AG10803 (cell line): ENCODE results near the gene SERINC3.
A peak's percentile ranks its signal among the peaks of the same experiment; 100 is the strongest.

Source experiments
- DNase-seq: peaks from one replicate; pipeline ENCODE4 v3.0.0; 2010; ENCODE audit warnings: low read depth
- H3K4me3 ChIP-seq: 2 replicates; pipeline ENCODE4 v1.5.1; 2011; ENCODE audit warnings: mild to moderate bottlenecking, low read length, control low read depth
- TF ChIP-seq, protein P1 (sequence below): conservative IDR thresholded peaks from 2 replicates; pipeline ENCODE4 v1.5.1; 2011; ENCODE audit warnings: mild to moderate bottlenecking, low read length, control low read depth, inconsistent platforms

The SERINC3 gene

DNA sequence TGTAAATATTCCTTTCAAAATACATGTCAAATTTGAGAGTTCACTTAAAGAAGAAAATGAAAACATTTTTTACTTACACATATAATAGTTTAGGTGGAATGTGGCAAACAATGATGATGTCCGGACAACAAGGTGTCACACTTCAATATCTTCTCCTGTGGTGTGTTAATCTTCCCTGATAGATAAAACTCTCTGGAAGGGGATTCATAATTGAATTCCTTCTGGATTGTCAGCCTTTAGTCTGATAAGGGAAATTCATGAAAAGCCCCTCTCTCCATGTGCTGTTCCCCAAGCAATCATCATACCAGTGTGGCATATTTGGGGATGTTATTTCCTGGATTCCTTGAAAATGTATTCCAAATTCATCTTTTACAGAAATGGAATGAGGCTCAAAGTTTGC lies 971 bp upstream of the SERINC3 start:
- H3K4me3 ChIP-seq: no peak overlapping the region
- TF ChIP-seq, protein P1, sequence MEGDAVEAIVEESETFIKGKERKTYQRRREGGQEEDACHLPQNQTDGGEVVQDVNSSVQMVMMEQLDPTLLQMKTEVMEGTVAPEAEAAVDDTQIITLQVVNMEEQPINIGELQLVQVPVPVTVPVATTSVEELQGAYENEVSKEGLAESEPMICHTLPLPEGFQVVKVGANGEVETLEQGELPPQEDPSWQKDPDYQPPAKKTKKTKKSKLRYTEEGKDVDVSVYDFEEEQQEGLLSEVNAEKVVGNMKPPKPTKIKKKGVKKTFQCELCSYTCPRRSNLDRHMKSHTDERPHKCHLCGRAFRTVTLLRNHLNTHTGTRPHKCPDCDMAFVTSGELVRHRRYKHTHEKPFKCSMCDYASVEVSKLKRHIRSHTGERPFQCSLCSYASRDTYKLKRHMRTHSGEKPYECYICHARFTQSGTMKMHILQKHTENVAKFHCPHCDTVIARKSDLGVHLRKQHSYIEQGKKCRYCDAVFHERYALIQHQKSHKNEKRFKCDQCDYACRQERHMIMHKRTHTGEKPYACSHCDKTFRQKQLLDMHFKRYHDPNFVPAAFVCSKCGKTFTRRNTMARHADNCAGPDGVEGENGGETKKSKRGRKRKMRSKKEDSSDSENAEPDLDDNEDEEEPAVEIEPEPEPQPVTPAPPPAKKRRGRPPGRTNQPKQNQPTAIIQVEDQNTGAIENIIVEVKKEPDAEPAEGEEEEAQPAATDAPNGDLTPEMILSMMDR: no peak
- DNase-seq: no peak

DNA sequence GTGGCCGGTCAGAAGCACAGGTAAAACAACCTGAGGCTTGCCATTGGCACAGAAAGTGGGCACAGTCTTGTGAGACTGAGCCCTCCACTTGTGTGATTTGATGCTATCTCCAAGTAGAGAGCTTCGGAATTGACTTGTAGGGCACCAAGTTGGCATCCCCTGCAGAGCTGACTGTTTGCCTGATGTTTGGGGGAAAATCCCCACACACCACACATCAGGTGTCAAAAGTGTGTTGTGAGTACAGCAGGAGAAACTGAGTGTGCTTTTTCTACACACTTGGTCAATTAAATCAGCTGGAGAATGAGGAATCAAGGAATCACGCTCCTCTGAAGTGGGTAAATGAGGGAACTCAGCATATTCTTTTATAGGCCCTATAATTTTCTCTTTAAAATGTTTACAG lies 989 bp downstream of the SERINC3 start:
- TF ChIP-seq, protein P1: no peak
- no peak for DNase-seq
- peak overlapping the region; percentile 99 for H3K4me3 ChIP-seq

DNA sequence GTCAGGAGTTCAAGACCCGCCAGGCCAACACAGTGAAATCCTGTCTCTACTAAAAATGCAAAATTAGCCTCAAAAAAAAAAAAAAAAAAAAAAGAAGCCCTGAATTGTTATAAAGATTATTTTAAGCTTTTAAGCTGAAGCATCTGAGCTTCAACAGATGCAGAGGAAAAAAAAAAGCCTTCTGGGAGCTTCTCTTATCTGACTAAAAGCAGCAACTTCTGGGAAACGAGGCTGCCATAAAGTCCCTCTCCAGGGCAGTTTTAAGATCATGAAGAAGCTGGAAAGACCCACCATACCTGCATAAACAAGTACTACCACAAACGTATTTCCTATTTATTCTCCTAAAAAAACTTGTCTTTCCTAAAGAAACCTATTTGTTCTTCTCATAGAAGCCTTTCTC lies 3.6 kb downstream of the SERINC3 start:
- H3K4me3 ChIP-seq: no peak overlapping the region
- DNase-seq: no peak
- TF ChIP-seq, protein P1: no peak

DNA sequence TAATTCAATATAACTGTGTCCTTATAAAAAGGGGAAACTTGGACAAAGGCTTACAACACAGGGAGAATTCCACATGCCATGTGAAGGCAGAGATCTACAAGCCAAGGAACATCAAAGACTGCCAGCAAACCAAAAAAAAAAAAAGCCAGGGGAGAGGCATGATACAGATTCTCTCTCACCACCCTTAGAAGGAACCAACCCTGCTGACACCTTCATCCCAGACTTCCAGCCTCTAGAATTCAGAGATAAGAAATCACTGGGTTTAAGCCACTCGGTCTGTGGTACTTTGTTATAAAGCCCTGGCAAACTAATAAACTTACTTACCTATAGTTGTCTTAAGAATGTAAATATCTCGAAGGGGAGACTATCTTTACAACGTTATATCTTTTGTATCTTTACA lies 4.4 kb downstream of the SERINC3 start:
- TF ChIP-seq, protein P1: no peak
- H3K4me3 ChIP-seq: no peak overlapping the region
- no peak for DNase-seq

DNA sequence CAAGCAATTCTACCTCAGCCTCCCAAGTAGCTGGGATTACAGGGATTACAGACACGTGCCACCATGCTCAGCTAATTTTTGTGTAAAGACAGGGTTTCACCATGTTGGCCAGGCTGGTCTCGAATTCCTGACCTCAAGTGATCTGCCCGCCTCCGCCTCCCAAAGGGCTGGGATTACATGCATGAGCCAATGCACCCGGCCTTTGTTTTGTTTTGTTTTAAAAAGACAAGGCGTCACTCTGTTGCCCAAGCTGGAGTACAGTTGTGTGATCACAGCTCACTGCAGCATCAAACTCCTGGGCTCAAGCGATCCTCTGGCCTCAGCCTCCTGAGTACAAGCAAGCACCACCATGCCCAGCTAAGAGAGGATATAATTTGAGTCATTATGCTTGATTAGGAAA lies 5.4 kb downstream of the SERINC3 start:
- H3K4me3 ChIP-seq: no peak overlapping the region
- TF ChIP-seq, protein P1: no peak
- peak; percentile 53 for DNase-seq

DNA sequence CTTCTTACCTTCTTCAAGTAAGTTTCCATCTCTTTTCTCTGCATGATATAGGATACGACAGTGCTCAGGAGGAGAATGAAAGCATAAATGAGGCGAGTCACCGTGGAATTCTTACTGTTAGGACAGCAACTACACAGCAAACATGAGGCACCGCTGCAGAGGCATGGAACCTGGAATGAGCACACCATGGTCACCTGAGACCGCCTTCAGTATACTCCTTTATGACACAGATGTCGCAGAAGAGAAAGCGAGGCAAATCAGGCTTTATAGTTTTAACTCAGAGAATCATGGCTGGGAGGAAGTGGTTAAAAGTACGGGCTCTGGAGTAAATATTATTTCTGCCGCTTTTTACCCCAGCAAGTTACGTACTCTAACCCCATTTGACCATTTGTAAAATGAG lies 8.0 kb downstream of the SERINC3 start:
- DNase-seq: no peak
- no peak overlapping the region for H3K4me3 ChIP-seq
- TF ChIP-seq, protein P1: no peak

DNA sequence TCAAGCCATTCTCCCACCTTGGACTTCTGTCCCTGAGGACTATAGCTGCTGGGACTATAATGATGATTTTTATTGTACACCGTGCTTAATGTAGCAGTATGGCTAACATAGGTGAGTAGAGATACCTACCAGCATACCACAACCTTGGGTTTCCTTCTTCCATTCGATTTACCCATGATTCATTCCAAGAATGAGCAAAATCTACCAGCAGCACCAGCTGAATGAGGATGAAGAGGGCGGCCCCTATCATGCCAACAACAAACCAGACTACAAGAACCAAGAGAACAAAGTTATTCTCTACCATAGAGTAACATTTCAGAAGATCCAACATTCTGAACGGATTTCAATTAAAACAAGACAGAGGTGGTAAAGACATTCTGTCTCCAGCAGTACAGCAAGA lies 12.1 kb downstream of the SERINC3 start:
- DNase-seq: no peak
- no peak overlapping the region for H3K4me3 ChIP-seq
- TF ChIP-seq, protein P1: no peak
